Adrenal gland (tissue), 5 donors: Measurements from ENCODE around the gene TMEM232.

ENCODE experiments used
- CTCF ChIP-seq, 6 experiments: fragments of 450-650 bp in 4 of 6; fragments of 200-600 bp in 2 of 6; sonication (generic) in 1 of 6; IDR thresholded peaks; 1 replicate in 5 of 6; 2 replicates in 1 of 6; pipeline versions ENCODE4 v1.5.1 to v1.8.0; 2016 to 2021; ENCODE audit warnings: antibody characterized with exemption in 6 of 6, mild to moderate bottlenecking in 2 of 6, moderate library complexity in 1 of 6
- POLR2A ChIP-seq, 2 donors: fragments of 450-650 bp; IDR thresholded peaks; one replicate each; pipeline ENCODE4 v1.6.1; 2017; ENCODE audit warnings: antibody characterized with exemption in 2 of 2, mild to moderate bottlenecking in 2 of 2, moderate library complexity in 1 of 2
- donor health status: DM: no; HTN: no; CAD: no.

- TF ChIP-seq CTCF (IDR thresholded peaks at IDR 0.05), result no peak
- no peak for TF ChIP-seq POLR2A (IDR thresholded peaks at IDR 0.05)
Observed at GRCh38 chr5:110549301-110549700, 177.2 kb downstream of the TMEM232 start.
